GM21360 (cell line): ENCODE data around the gene INSIG1.

Experiments
- ATAC-seq: cut with Tn5 transposase; IDR thresholded peaks from one replicate; pipeline ENCODE4 v1.9.1; 2021; ENCODE audit warnings: mild to moderate bottlenecking, moderate library complexity; ENCODE audit not compliant: unreplicated experiment

The INSIG1 gene

DNA sequence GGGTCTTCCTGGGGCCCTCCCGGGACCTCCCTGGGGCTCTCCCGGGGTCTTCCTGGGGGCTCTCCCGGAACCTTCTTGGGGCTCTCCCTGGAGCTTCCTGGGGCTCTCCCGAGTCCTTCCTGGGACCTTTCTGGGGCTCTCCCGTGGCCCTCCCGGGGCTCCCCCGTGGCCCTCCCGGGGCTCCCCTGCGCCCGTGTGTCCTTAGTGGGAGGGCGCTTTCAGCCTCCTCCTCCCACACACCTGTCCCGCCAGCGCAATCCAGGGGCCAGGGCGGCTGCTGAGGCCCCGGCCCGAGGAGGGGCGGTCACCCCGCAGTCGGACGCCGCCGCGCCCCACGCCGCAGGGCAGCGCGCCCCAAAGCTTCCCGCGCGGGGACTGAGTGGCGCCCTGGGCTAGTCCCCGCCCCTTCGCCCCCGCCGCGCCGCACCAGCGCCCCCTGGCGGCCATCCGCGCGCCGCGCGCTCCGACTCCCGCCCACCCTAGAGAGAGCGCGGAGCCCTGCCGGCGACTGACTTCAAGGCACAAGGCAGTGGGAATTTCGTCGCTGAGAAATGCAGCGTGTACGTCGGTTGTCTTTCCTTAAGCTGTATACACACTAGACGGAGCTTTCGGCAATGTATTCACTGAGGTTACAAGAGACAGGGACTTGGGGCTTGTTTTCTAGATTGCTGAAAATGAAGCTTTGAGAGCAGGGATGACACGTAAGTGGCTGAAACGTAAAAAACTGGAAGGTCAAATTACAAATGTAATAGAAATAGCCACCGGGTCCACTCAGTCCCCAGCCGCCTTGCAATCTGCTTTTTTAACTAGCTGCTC lies 47.1 kb downstream of the INSIG1 start:
- ATAC-seq = peak; percentile 90

DNA sequence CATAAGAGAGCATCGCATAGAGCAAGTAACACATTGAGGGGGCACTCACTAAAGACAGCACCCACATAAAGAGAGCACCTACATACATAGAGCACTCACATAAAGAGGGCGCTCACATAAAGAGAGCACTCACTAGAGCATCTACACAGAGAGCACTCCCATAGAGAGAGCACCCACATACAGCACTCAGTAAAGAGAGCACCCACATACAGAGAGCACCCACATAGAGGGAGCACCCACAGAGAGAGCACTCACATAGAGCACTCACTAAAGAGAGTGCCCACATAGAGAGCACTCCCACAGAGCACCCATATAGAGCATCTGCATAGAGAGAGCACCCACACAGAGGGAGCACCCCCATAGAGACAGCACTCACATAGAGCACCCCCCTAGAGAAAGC lies 47.8 kb downstream of the INSIG1 start:
- no peak for ATAC-seq

DNA sequence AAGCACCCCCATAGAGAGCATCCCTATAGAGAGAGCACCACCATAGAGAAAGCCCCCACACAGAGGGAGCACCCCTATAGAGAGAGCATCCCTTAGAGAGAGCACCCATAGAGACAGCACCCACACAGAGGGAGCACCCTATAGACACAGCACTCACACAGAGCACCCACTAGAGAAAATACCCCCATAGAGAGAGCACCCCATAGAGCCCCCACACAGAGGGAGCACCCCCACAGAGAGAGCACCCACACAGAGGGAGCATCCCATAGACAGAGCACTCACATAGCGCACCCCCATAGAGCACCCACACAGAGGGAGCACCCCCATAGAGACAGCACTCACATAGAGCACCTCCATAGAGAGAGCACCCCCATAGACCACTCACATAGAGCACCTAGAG lies 48.6 kb downstream of the INSIG1 start:
- ATAC-seq = no peak

DNA sequence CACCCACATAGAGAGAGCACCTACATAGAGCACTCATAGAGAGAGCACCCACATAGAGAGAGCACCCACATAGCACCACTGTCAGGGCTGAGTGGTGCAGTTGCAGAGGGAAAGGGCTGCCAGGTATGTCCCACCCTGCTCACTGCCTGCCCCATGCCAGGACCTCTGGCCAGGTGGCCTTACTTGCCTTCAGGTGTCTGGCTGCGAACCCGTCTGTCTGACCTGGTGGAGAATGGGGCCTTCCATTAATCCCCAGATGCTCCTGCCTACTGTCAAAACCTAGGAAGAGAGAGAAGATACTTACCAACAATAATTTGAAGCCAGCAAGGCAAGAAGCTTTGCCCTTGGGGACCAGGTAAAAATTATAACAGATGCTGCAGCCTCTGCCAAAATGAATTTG lies 51.1 kb downstream of the INSIG1 start:
- no peak for ATAC-seq

DNA sequence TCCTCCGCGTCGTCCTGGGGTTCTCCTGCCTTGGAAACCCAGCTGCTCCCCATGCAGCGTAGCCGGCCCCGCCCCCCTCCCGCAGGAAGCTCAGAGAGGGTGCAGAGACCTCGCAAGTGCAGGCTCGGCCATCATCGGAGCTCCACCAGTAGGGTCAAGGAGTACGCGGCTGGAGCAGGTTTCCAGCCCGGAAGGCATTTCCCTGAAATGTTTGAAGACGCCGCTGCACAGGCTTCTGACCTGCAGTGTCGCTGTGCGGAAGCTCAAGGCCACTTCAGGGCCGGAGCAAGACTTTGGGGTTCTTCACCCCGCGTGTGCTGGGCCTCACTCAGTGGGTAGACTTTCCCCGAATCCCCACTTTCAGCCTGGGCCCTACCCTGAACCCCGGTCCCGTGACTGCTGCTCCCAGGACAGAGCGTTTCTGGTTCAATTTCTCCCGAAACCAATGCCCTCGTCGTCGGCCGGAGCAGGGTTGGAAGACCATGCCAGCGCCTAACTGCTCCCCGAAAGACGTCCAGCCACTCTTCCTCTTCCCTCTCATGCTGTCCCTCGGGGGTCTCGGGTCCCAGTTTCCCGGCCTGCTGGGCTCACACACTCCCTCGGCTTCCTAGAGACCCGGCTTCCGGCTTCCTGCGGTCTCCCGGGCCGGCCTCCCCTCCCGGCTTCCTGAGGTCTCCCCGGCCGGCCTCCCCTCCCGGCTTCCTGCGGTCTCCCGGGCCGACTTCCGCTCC lies 52.1 kb downstream of the INSIG1 start:
- ATAC-seq = no peak

DNA sequence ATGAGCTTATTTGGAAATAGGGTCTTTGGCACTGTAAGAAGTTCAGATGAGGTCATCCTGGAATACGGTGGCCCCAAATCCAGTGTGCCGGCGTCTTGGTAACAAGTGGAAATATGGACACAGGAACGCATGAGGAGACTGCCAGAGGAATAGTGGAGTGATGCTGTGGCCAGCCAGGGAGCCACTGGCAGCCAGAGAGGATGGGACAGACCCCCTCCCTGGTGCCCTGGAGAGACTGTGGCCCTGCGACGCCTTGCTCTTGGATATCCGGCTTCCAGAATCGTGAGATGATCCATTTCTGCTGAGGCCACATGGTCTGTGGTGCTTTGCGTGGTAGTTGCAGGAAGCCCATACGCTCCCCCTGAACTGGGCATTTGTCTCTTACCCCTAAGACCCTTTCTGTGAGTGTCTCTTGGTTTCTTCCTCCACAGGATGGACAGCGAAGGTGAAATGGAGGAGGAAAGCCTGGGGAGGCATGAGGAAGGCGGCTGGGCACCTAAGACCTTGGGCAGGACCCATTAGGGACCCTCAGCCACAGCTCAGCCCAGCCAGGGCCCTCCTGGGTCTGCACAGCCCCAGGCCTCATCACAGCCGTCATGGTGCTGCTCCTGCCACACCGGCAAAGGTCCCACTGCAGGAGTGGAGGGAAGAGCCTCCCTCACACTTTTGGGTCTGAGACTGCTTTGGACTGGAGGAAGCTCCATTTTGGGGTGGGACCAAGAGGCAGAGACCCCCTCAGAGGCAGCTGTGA lies 53.6 kb downstream of the INSIG1 start:
- ATAC-seq = no peak

DNA sequence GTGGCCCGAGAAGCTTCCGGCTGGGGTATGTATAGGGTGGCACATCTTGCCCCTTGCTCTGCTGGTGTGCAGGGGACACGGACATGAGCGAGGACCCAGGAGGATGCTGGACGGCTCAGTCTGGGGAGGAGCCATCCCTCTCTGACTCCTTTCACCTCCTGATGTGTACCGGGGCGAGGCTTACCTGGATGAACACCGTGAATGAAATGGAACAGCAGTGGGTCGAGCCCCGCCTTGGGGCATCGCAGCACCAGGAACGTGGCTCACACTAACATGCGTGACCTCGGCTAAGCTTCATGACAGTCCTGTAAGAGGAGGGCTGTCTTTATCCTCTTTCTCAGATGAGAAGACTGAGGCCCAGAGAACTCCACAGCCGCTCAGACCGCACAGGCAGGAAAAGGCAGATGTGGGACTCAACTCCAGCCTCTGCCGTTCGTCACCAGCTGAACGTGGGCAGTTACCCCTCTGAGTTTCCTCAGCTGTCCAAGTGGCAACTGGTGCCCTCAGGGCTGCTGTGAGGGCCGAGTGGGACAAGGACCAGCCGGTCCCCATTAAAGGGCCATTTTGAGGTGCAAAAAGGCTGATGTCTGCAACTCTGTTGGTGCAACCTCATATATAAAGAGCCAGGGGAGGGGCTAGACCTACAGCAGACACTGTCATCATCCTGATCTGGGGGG lies 54.5 kb downstream of the INSIG1 start:
- no peak for ATAC-seq

DNA sequence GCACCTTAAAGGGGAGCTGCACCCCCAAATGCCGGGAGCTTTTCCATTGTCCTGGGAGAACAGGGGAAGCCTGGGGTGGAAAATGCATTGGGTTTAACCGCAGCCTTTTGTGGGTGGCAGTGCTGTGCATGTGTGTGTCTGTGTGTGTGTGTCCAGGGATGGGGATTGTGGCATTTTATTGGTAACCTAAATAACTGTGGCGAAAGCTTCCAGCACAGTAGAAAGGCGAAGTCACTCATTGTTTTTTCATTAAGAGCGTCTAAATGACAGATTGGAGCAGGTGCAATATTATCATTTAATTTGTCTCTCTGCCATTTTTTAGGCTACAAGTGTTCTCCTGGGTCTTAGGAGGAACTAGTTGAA lies 55.1 kb downstream of the INSIG1 start:
- ATAC-seq = no peak

DNA sequence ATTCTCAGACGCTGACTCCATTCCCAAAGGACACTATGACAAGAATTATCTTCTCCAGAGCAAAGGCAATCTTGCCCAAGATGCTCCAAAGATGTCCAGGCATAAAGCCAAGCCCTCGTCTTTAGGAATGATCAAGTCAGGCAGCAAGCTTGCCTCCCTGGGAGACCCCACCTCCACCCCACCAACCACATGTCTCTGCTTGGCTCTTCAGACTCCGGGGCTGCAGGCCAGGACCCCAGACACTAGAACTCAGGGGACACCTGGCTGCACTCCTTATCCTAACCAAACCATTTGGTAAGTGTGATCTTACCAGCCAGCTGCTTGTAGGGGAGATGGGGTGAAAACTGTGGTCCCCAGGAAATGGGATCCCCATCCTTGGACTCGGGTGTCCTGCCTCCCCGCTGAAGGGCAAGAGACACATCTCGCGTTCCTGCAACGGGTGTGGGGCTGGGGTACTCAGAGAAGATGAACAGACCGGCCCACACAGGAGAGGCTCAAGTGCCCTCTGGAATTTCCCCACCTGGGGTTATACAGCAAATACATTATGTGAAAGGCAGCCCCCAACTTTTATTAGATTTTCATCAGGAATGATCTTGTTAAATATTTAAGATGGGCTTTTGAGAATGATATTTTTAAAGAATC lies 55.7 kb downstream of the INSIG1 start:
- ATAC-seq = no peak

DNA sequence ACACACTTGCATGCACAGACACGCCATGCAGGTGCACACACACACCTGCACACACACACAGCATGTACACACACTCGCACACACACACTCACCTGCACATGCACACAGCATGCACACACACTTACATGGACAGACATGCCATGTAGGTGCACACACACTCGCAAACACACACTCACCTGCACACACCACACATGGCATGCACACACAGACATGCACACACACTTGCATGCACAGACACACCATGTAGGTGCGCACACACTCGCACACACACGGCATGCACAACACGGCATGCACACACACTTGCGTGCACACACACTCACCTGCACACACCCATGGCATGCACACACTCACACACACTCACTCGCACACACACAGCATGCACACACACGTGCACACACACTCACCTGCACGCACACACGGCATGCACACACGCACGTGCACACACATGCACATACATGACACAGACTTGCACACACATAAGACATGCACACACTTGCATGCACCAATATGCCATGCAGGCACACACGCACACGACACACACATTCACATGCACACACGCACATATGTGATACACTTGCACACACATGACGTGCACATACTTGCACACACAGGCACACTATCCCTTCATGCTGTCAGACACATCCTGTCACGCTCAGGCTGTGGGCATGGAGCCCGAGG lies 56.8 kb downstream of the INSIG1 start:
- ATAC-seq = no peak

DNA sequence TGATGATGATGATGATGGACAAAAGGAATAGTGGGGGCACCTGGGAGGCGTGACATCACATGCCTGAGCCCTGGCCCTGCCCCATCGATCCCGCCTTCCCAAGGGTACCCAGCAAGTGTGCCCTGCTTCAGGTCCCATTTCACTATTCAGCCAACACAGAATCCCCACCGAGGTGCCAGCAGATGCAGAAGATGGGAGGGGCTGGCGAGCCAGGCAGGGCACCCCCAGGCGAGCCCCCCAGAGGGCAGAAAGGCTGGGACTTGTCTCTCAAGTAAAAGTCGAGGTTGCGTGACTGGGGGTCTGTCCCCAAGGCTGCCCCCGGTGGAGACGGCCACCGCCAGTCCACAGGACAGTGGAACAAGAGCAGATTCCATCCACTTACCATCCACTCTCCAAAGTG lies 57.5 kb downstream of the INSIG1 start:
- no peak for ATAC-seq

DNA sequence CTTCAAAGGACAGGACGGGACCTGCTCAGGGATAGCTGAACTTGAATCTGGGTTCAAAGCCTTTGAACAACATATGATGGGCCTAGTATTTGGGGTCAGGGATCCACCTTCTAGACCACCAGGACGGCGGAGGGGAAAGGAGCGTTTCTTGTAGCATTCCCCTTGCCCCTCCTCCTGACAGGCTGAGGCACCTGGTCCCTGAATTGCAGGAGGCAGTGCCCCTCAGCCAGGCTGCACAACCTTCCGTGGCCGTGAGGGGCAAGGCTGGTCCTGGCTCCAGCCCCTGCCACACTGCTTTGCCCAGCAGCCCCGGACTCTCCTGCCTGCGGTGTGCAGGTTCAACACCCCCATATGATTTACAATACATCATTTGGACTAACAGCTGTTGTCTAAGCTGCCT lies 58.1 kb downstream of the INSIG1 start:
- no peak for ATAC-seq

DNA sequence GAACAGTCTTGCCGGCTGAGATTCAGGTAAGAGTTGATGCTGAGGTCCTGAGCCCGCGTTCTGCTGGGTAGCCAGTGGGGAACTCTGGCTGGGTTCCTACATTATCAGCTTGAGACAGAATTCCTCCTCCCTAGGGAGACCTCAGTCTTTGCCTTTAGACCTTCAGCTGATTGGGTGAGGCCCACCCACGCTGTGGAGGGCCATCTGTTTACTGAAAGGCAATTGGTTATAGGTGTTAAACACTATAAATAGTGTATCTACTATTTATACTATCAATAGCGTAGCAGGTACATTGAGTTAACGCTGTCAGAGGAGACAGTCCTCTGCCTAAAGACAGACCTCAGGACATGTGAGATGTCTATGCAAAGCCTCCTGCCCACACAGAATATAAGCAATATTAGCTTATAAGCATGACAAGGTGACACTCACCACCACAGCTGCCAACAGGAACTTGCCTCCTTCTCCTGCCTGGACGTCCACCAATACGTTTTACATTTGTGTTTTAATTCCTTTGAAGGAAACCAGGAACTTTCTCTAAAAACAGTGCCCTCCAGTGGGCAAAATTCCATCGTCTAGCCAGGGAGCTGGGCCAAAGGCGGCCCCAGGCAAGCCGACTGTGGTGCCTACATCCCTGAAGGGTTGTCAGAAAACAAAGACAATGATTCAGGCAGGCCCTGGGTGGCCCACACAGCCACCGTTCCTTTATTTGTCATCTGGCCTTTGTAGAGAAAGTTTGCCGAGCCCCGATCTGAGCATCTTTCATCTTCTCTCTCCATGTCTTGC lies 58.8 kb downstream of the INSIG1 start:
- no peak for ATAC-seq

DNA sequence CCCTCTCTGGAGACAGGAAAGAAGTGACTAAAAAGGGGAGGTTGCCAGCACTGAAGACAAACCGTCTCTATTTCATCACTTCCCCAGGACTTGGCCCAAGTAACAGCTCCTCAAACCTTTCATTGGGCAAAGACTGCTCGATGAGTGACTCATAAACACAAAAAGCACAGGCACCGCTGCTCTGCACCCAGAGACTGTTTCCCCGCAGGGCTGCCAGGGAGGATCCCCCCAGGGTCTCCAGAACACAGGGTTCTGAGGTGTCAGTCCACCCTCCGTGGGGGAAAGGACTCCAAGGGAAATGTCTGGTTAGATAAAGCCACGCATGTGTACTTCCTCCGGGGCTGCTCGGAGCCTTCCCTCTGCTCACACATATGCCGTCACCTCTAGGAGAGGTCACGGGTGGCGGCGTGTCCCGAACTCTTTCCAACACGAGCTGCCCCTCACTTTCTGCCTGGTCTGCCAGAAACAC lies 59.9 kb downstream of the INSIG1 start:
- ATAC-seq = no peak

DNA sequence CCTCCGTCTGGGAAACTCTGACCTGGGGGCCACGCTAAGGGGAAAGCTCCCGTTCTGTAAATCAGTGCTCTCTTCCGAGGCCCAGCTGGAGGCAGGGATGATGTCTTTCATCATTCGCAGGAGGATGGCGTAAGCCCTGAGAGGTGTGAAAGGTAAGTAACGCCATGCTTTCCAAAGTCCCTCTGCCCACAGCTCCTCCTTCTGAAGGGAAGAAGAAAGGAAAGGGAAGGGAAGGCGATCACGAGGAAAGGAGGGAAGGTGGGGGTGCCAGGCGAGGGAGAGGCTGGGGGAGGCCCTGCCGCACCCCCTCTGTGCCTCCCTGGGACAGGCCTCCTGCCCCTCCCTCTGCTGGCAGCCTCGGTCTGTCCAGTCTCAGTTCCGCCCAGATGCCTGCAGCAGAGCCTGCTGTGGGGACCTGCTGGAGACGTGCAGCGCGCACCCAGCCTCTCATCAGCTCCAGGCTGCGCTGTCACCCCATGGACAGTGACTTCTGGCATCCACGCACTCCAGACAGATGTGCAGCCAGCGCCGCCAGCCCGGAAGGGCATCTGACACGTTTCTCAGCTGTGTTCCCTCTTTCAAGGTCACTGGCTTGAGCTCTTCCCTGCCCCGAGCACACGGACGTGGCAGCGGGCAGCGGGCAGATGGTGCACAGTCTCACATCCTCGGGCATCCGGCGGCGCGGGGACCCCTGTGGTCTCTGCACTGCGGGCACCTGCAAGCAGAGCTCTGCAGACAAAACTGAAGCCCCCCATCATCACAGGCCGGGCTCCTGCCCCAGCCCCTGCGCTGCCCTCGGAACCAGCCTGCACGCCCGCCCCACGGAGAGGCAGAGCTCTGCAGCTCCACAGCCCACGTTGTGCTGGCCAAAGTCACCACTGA lies 60.6 kb downstream of the INSIG1 start:
- no peak for ATAC-seq

DNA sequence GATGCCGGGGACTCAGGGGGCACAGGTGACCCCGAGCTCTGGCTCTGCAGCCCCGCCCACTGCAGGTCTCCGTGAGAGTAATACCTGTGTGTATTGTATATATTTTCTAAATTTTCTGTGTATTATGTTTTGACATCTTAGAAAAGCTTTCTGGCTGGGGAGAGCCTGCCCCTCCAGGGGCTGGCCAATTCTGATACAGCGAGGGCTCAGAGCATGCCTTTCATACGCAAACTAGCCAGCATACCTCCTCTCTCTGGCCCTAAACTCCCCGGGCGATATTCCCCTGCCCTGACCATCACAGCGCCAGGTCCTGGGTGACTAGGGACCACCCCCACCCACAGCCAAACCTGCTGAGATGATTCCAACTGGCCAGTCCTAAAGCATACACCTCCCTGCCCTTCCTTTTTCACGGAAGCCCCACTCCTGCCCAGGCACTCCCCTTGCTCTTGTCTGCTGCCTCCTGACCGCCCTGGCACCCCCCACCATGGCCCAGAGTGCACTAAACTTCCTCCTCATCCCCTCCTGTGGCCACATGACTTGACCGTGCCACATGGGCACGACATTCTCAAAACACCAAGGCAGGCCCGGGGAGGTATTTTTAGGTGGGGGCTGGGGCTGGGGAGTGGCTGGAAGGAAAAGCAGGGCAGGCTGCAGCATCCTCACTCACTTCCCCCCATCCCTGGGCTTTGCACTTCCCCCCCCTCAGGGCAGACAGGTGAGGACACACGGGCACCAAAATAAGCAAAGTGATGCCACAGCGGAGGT lies 61.5 kb downstream of the INSIG1 start:
- ATAC-seq = no peak
